Activated CD4-positive, alpha-beta T cell treated with anti-CD3 and anti-CD28 coated beads for 48 hours (primary cell): ENCODE measurements around the gene FAR2.

Source experiments
- DNase-seq: peaks from one replicate; pipeline ENCODE4 v3.0.0-alpha.2; 2020

Gene FAR2

DNA sequence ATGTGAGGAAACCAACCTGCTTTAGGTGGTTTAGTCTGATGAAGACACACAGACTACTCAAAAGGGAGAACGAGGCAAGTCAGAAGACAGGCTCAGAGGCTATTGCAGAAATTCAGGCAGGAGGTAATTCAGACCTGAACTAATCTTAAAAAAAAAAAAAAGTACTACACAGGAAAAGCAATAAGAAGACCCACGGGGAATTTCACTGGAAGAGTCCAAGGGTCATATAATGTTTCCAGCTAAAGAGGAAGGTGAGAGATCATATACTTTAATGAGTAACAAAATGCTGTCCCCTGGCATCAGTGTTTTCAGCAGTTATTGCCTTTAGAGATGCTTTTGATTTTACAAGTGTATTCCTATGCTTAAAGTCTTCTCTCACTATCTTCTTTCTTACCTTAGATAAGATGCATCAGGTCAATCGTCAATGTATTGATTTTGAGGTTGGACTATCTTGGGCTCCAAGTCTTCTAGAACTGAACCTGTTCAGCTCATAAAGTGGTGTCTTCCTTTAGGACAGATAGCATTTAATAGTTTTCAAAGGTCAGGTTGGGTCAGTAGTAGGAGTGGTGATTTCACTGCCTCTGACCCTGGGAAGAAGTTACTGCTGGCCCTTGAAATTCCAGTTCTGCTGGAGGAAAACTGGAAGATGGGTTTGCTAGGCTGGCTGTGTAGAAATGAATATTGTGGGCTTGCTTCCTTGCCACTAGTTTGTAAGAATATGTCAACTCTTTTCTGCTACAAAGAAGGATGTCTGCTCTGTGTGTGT, 60.0 kb downstream of the FAR2 start:
- DNase-seq, result no peak

DNA sequence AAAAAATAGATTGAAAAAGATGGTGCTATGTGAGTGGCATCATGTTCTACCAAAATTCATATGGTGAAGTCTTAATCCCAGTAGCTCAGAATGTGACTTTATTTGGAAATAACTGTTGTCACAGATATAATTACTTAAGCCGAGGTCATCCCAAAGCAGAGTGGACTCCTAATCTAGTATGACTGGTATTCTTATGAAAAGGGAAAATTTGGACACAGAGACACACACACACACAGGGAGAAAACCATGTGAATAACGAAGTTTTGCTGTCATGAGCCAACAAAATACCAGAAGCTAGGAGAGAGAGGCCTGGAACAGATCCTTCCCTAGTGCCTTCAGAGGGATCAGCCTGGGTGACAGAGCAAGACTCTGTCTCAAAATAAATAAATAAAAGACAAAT, 62.6 kb downstream of the FAR2 start:
- no peak for DNase-seq

DNA sequence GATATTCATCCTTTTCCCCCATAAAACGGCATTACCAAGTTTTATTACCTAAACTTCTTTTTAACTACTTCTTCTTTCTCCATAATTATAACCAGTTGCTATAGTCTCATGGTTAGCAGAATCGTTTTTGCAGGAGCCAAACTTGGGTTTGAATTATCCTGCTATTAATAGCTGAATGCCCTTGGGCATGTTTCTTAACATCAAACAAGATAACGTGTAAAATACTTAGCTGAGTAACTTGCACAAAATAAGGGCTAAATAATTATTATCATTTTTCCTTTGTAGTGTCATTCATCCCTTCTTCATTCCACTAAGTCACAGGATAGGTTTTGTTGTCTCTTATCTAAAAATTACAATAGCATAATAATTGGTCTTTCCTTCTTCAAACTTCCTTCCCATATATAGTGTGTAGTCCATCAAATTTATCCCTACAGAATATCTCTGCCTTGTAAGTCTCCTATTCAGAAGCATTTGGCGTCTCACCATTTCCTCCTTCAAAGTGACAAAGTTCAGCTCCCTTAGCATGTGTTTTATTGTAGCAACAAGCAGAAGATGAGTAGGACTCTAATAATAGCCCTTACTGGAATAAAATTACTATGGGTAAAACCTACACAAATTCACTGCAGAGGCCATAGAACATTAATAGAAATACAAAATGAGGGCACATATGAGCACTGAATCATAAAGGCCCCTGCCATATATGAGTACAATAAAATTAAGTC, 63.8 kb downstream of the FAR2 start:
- DNase-seq, result no peak

- no peak for DNase-seq
Observed at GRCh38 chr12:29216266-29216665, 67.2 kb downstream of the FAR2 start.

DNA sequence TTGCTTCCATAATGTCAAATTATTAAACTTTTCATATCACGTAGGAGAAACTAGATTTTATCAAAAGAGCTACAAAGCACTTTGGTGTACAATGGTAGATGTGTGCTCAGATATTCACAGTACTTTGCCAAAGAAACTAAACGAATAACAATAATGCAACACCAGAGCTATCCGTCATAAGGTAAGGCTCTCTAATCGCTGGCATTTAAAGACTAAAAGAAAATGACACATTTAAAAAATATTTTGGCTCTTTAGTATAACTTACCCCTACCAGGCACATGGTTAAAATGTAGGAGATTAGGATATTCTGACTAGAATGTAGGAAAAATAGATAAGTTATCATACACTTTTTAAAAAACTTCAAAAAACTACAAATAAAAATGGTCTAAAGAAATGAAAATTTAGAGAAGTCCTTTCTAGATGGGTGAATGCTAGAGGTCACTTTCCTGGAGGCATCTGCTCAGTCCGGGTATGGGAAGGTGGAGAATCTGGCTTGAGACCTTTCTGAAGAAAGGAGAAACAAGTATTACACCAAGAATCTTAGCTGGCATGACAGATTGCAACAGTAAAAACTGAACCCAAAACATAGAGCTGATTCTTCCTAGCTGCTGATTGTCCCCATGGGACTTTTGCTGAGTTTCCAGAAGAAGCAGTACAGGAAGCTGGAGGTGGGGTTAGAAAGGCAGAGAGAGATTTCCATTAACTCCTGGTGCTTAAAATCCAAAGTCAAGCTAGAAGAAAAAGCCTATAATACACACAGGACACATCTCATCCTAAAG, 67.9 kb downstream of the FAR2 start:
- DNase-seq, result no peak

GRCh38 chr12:29220632-29221336, 71.7 kb downstream of the FAR2 start:
- no peak for DNase-seq

DNA sequence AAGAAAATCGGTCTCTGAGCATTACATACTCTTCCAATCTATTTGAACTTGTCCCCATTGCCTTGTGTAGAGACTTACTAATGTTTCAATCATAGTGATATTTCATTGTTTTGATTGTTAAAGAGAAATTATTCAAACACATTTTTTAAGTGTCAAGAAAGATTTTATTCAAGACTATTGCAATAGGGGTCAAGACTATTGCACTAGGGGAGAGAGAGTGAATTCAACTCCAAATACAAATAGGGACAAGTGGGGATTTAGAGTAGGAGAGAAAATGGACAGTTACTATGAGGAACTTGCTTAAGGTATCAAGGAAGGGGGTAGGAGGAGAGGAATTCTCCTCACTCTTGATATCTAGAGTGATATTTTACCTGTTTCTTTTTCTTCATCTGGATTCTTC, 73.1 kb downstream of the FAR2 start:
- no peak for DNase-seq

DNA sequence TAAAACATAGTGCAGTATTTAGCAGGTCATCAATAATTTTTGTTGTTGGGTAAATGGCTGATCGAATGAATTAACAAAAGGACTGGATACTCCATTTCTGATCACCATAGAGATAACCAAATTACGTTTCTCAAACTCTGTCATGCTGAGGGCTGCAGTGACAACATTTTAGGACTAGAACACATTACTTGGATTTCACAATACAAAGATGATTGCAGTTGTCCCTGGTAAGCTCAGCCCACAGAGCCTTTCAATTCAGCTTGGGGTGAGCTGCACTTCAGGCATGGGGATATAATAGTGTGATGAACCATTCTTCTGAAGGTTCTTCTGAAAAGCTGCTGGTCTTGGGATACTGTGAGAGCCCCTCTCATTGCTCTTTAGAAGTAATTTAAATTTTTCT, 74.3 kb downstream of the FAR2 start:
- DNase-seq, result no peak

GRCh38 chr12:29223956-29224543, 75.0 kb downstream of the FAR2 start:
- DNase-seq, result no peak

- DNase-seq, result no peak
Observed at GRCh38 chr12:29224572-29224971, 75.5 kb downstream of the FAR2 start.

GRCh38 chr12:29225834-29226233, 76.8 kb downstream of the FAR2 start:
- no peak for DNase-seq

- DNase-seq, result no peak
Observed at GRCh38 chr12:29226616-29227015, 77.5 kb downstream of the FAR2 start.

GRCh38 chr12:29228474-29229157, 79.5 kb downstream of the FAR2 start:
- DNase-seq, result no peak

- DNase-seq, result no peak
Observed at GRCh38 chr12:29229158-29229505, 80.1 kb downstream of the FAR2 start.

GRCh38 chr12:29229937-29230336, 80.9 kb downstream of the FAR2 start:
- DNase-seq, result no peak

- DNase-seq, result no peak
Observed at GRCh38 chr12:29230800-29231560, 81.9 kb downstream of the FAR2 start.

GRCh38 chr12:29232086-29232485, 83.0 kb downstream of the FAR2 start:
- no peak for DNase-seq

- no peak for DNase-seq
Observed at GRCh38 chr12:29234552-29234951, 85.5 kb downstream of the FAR2 start.

DNA sequence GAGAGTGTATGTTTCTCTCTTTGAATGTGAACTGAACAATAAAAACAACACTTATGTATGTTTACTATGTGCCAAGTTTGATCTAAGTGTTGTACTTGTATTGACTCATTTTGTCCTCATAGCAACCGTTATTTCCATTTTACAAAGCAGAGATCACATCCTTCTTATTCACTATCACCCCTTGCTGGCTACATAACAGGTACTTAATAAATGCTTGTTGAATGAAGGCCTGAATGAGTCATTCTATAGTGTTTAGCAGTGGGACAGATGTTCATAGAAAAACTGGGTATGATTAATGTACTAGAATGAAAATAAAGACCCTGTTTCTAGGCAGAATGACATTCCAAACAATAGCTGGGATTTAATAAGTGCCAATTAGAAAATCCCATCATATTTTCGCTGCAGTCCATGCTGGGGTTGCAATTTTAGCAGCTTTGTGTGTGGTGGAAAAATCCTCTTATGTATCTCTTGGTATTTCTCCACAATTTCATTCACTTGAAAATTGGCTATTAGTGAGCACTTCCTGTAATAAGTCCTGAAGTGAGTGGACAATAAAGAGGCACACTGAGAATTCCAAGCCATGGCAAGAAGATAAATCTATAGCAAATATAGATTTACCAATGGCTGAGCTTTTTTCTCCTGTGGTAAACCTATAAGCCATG, 86.0 kb downstream of the FAR2 start:
- no peak for DNase-seq

GRCh38 chr12:29238822-29239291, 89.8 kb downstream of the FAR2 start:
- no peak for DNase-seq

GRCh38 chr12:29239336-29239735, 90.3 kb downstream of the FAR2 start:
- no peak for DNase-seq
